ENCODE results near the gene ADIPOR1.

The ADIPOR1 gene

GRCh38 chr1:202972046-202972445 is 13.9 kb upstream of the ADIPOR1 start:
- no peak for DNase-seq (ENCODE audit: low read depth)

- peak; percentile 67 for DNase-seq (ENCODE audit: low read depth)
Measured at GRCh38 chr1:202968895-202969295, 10.8 kb upstream of the ADIPOR1 start.

- DNase-seq (ENCODE audit: low read depth), result no peak
Measured at GRCh38 chr1:202968351-202968750, 10.2 kb upstream of the ADIPOR1 start.

- DNase-seq (ENCODE audit: low read depth), result peak; percentile 20
Measured at GRCh38 chr1:202967684-202968281, 9.7 kb upstream of the ADIPOR1 start.

- no peak for DNase-seq (ENCODE audit: low read depth)
Measured at GRCh38 chr1:202966006-202966898, 8.1 kb upstream of the ADIPOR1 start.

GRCh38 chr1:202965422-202965821 is 7.3 kb upstream of the ADIPOR1 start:
- peak; percentile 21 for DNase-seq (ENCODE audit: low read depth)

GRCh38 chr1:202964791-202965410 is 6.8 kb upstream of the ADIPOR1 start:
- DNase-seq (ENCODE audit: low read depth), result peak; percentile 57

- no peak for DNase-seq (ENCODE audit: low read depth)
Measured at GRCh38 chr1:202961220-202961880, 3.2 kb upstream of the ADIPOR1 start.

- DNase-seq (ENCODE audit: low read depth), result peak; percentile 77
Measured at GRCh38 chr1:202959276-202959620, 1.1 kb upstream of the ADIPOR1 start.

- DNase-seq (ENCODE audit: low read depth), result no peak
Measured at GRCh38 chr1:202958544-202959275, 598 bp upstream of the ADIPOR1 start.

GRCh38 chr1:202956969-202957368 is 1.1 kb downstream of the ADIPOR1 start:
- no peak for DNase-seq (ENCODE audit: low read depth)

- DNase-seq (ENCODE audit: low read depth), result no peak
Measured at GRCh38 chr1:202954057-202954745, 3.9 kb downstream of the ADIPOR1 start.

- no peak for DNase-seq (ENCODE audit: low read depth)
Measured at GRCh38 chr1:202953392-202953791, 4.7 kb downstream of the ADIPOR1 start.

GRCh38 chr1:202952818-202953217 is 5.3 kb downstream of the ADIPOR1 start:
- peak; percentile 82 for DNase-seq (ENCODE audit: low read depth)

GRCh38 chr1:202952099-202952498 is 6.0 kb downstream of the ADIPOR1 start:
- DNase-seq (ENCODE audit: low read depth), result no peak

- no peak for DNase-seq (ENCODE audit: low read depth)
Measured at GRCh38 chr1:202951437-202951836, 6.7 kb downstream of the ADIPOR1 start.

GRCh38 chr1:202945483-202945882 is 12.6 kb downstream of the ADIPOR1 start:
- no peak for DNase-seq (ENCODE audit: low read depth)

- no peak for DNase-seq (ENCODE audit: low read depth)
Measured at GRCh38 chr1:202944438-202944921, 13.6 kb downstream of the ADIPOR1 start.

GRCh38 chr1:202942426-202942825 is 15.7 kb downstream of the ADIPOR1 start:
- DNase-seq (ENCODE audit: low read depth), result no peak

- no peak for DNase-seq (ENCODE audit: low read depth)
Measured at GRCh38 chr1:202941372-202941771, 16.7 kb downstream of the ADIPOR1 start.

GRCh38 chr1:202940561-202940960 is 17.6 kb downstream of the ADIPOR1 start:
- no peak for DNase-seq (ENCODE audit: low read depth)
